Tibial artery (tissue), 4 donors: ENCODE measurements around the gene CALML3.

Experiments used
- DNase-seq, 2 donors: peaks; one replicate each; pipeline ENCODE4 v3.0.0-alpha.2; 2019
- H3K27ac ChIP-seq, 2 donors: fragments of 200-600 bp; sonication (generic) in 1 of 2; 1 replicate in 1 of 2; 2 replicates in 1 of 2; pipeline ENCODE4 v1.5.1; 2018 to 2019; ENCODE audit warnings: mild to moderate bottlenecking in 1 of 2
- H3K27me3 ChIP-seq, 2 donors: fragments of 200-600 bp; sonication (generic) in 1 of 2; one replicate each; pipeline versions ENCODE4 v1.5.1 to v1.6.0; 2016 to 2019
- H3K36me3 ChIP-seq, 3 donors: fragments of 200-600 bp; sonication (generic) in 2 of 3; one replicate each; pipeline ENCODE4 v1.5.1; 2016 to 2019; ENCODE audit warnings: mild to moderate bottlenecking in 2 of 3
- H3K4me1 ChIP-seq, 4 donors: fragments of 200-600 bp; sonication (generic) in 2 of 4; 1 replicate in 3 of 4; 2 replicates in 1 of 4; pipeline ENCODE4 v1.5.1; 2016 to 2019
- H3K4me3 ChIP-seq, 2 donors: fragments of 200-600 bp; sonication (generic) in 1 of 2; 1 replicate in 1 of 2; 2 replicates in 1 of 2; pipeline ENCODE4 v1.5.1; 2018 to 2019; ENCODE audit warnings: mild to moderate bottlenecking in 2 of 2
- H3K9me3 ChIP-seq, 3 donors: fragments of 200-600 bp; sonication (generic) in 1 of 3; one replicate each; pipeline ENCODE4 v1.5.1; 2016 to 2019
- intact Hi-C: fragments of 100-400 bp; cut with DNase I; formaldehyde crosslinking; loops from one replicate; pipeline ENCODE4 v1.15.0; 2023; ENCODE audit warnings: low total_unique reads
- TF ChIP-seq, protein P1 (sequence below), 2 experiments: fragments of 200-600 bp in 1 of 2; fragments of 450-650 bp in 1 of 2; IDR thresholded peaks; one replicate each; pipeline ENCODE4 v1.5.1; 2017 to 2019; ENCODE audit warnings: antibody characterized with exemption in 2 of 2, mild to moderate bottlenecking in 1 of 2, moderate library complexity in 1 of 2

Gene CALML3

DNA sequence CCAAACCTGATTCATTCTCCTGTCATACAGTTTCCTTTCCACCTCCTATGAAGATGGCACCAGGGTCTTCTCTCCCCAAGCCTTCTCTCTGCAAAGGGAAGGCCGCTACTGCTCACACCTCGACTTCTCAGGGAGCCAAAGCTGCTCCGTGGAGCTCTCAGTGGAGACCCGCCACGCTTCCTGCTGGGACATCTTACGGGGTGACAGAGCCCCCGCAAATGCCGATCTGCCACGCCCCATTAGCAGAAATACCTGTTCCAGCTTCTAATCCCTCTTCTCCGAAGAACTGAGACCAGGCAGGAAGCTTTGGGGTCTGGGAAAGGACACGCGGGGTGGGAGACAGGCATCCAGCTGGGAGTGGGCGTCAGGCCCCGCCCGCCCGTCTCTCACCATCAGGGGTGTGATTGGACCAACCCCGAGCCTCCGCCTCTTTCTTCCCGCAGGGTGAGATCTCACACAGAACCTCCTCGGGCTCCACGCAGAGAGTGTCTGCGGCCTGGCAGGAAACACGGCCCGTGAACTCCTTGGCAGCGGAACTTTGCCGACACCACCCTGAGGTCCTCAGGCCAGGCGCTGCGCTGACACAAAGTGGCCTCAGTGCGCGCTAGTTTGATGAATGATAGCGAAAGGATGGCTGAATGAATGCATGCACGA, 13.4 kb upstream of the CALML3 start:
- no peaks in the 10 kb centered on the region for H3K36me3 ChIP-seq
- H3K27ac ChIP-seq: no peak overlapping the region
- DNase-seq: peak in 1 of 2 donors; percentile 40
- H3K9me3 ChIP-seq: no peaks in the 10 kb centered on the region
- TF ChIP-seq, protein P1, sequence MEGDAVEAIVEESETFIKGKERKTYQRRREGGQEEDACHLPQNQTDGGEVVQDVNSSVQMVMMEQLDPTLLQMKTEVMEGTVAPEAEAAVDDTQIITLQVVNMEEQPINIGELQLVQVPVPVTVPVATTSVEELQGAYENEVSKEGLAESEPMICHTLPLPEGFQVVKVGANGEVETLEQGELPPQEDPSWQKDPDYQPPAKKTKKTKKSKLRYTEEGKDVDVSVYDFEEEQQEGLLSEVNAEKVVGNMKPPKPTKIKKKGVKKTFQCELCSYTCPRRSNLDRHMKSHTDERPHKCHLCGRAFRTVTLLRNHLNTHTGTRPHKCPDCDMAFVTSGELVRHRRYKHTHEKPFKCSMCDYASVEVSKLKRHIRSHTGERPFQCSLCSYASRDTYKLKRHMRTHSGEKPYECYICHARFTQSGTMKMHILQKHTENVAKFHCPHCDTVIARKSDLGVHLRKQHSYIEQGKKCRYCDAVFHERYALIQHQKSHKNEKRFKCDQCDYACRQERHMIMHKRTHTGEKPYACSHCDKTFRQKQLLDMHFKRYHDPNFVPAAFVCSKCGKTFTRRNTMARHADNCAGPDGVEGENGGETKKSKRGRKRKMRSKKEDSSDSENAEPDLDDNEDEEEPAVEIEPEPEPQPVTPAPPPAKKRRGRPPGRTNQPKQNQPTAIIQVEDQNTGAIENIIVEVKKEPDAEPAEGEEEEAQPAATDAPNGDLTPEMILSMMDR (IDR thresholded peaks at IDR 0.05): no peak
- peaks cover 0 to 9% (median 0%) of the 10 kb centered on the region in 4 donors for H3K4me1 ChIP-seq
- H3K4me3 ChIP-seq: no peak overlapping the region
- intact Hi-C loops: no loop called here
- H3K27me3 ChIP-seq: no peaks in the 10 kb centered on the region

- TF ChIP-seq, protein P1 (IDR thresholded peaks at IDR 0.05): no peak
- peak in 1 of 2 donors; percentile 50 for DNase-seq
- Histone ChIP-seq H3K27me3 (no peaks in the 10 kb centered on the region), H3K36me3 (no peaks in the 10 kb centered on the region), H3K27ac (no peak overlapping the region), H3K9me3 (no peaks in the 10 kb centered on the region), H3K4me1 (peaks cover 0 to 5% (median 0%) of the 10 kb centered on the region in 4 donors), H3K4me3 (no peak overlapping the region)
- intact Hi-C loops: no loop called here
These were observed 12.9 kb upstream of the CALML3 start for GRCh38 chr10:5511885-5512280.

DNA sequence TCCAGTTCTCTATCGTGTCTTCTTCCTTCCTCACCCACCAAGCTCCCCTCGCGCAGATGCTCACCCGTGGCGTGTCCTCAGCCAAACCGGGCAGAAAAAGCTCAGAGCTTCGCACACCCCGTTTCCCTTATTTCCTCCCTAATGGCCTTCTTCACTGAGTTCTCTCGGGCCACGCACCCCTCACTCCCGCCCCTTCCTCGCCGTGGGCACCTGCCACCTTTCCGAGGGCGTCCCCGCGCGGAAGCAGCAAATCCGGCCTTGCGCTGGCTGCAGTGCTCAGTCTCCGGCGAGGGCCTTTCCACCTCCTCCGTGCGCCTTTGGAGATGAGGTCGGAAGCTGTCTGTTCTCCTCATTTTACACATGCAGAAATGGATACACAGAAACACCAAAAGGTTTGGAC, 12.4 kb upstream of the CALML3 start:
- peak in 1 of 2 donors; percentile 46 for DNase-seq
- intact Hi-C loops: no loop called here
- H3K27me3 ChIP-seq: no peaks in the 10 kb centered on the region
- H3K36me3 ChIP-seq: no peaks in the 10 kb centered on the region
- H3K9me3 ChIP-seq: no peaks in the 10 kb centered on the region
- TF ChIP-seq, protein P1 (IDR thresholded peaks at IDR 0.05): no peak
- no peak overlapping the region for H3K4me3 ChIP-seq
- H3K4me1 ChIP-seq: peaks cover 0 to under 1% (median 0%) of the 10 kb centered on the region in 4 donors
- H3K27ac ChIP-seq: no peak overlapping the region

DNA sequence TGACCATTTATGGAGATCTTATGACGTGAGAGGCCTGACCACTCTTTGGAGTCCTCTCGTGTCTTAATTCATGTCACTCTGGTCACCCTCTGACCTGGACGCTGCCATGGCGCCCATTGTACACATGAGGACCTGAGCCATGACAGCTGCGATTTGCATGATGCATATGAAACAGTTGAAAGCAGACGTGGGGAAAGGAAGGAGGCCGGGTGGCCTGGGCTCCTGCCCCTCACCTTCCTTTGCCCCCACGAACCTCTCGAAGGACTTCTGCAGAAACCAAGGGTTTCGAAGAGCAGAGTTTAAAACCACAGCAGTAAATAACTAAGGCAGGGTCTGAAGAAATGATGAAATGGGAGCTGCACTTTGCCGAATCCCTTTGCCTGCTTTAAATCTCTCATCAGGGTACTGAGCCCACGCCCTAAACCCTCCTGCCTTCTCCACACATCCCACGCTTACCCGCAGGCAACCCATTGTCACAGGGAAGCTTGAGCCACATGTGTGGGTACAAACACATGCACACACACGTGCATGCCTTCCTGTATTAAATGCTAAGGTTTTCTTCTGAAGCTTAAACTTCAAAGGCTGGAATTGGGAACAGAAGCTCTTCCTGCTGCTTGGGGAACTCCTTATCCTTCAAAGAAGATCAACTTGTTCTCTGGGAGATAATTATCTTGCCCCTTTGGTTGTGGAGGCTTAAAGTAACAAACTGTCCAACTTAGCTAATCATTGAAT, 11.7 kb upstream of the CALML3 start:
- Histone ChIP-seq H3K9me3 (no peaks in the 10 kb centered on the region), H3K27ac (no peak overlapping the region), H3K27me3 (no peaks in the 10 kb centered on the region), H3K4me1 (no peaks in the 10 kb centered on the region), H3K4me3 (no peak overlapping the region), H3K36me3 (no peaks in the 10 kb centered on the region)
- intact Hi-C loops: no loop called here
- TF ChIP-seq, protein P1 (IDR thresholded peaks at IDR 0.05): no peak
- DNase-seq: peak in 1 of 2 donors; percentile 55

- Histone ChIP-seq H3K27ac (no peak overlapping the region), H3K27me3 (no peaks in the 10 kb centered on the region), H3K4me3 (no peak overlapping the region), H3K36me3 (no peaks in the 10 kb centered on the region), H3K9me3 (no peaks in the 10 kb centered on the region), H3K4me1 (no peaks in the 10 kb centered on the region)
- TF ChIP-seq, protein P1 (IDR thresholded peaks at IDR 0.05): no peak
- intact Hi-C loops: no loop called here
- peak in 1 of 2 donors; percentile 21 for DNase-seq
These were observed 10.4 kb upstream of the CALML3 start for GRCh38 chr10:5514226-5514850.
